IPS DF 4.7 (cell line): Measurements from ENCODE around the gene CYP26B1.

Experiments
- DNase-seq: peaks from one replicate; pipeline ENCODE4 v3.0.0-alpha.2; 2013; ENCODE audit warnings: low spot score; ENCODE audit errors: extremely low read depth

Gene CYP26B1

GRCh38 chr2:72083751-72084583 is 63.7 kb downstream of the CYP26B1 start:
- no peak for DNase-seq

GRCh38 chr2:72082887-72083286 is 64.8 kb downstream of the CYP26B1 start:
- no peak for DNase-seq

- DNase-seq = no peak
Observed at GRCh38 chr2:72082021-72082601, 65.6 kb downstream of the CYP26B1 start.

- DNase-seq = no peak
Observed at GRCh38 chr2:72081451-72081850, 66.2 kb downstream of the CYP26B1 start.

- no peak for DNase-seq
Observed at GRCh38 chr2:72080286-72081145, 67.1 kb downstream of the CYP26B1 start.
